ENCODE measurements around the gene SLC35D3.
"Not testable (repeated sequence)": the region's sequence is repeated elsewhere in the genome, so short reads cannot be mapped to it uniquely, and the experiment has no call there.

Gene SLC35D3

DNA sequence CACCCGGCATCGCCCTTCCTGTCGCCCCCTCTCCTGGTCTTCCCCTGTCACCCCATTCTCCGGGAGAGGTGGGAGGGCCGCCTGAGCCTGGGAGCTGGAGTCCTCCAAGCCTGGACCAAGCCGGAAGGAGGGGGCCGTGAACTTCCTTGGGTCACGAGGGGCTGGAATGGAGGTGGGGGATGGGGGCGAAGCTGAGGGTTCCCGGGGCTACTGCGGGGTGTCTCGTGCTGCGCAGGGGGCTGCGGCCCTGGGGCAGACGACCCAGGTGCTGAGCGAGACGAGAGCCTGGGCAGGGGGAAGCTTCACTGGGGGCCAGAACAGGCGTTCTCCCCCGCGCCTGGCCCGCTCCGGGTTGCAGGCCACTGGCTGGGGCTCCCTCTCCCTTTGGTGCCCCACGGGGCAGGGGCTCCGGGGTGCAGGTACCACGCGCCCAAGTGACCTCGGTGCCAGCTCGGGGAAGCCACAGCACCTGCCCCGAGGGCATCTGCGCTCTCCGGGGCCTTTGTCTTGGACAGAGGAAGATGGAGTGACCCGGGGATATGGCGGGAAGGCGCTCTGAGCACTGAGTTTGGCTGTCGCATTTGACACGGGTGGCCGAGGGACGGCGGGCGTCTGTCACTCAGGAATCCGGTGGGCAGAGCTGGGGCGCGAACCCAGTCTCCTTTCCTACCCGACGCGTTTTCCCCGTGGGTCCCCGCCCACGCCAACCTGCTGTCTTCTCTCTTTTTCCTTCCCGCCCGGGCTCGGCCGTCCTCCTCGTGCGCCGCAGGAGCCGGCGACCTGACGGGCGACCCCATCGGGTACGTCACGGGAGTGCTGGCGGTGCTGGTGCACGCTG, 1.2 kb downstream of the SLC35D3 start:
- peak; percentile 49 for DNase-seq (ENCODE audit: low spot score)

DNA sequence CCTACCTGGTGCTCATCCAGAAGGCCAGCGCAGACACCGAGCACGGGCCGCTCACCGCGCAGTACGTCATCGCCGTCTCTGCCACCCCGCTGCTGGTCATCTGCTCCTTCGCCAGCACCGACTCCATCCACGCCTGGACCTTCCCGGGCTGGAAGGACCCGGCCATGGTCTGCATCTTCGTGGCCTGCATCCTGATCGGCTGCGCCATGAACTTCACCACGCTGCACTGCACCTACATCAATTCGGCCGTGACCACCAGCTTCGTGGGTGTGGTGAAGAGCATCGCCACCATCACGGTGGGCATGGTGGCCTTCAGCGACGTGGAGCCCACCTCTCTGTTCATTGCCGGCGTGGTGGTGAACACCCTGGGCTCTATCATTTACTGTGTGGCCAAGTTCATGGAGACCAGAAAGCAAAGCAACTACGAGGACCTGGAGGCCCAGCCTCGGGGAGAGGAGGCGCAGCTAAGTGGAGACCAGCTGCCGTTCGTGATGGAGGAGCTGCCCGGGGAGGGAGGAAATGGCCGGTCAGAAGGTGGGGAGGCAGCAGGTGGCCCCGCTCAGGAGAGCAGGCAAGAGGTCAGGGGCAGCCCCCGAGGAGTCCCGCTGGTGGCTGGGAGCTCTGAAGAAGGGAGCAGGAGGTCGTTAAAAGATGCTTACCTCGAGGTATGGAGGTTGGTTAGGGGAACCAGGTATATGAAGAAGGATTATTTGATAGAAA, 2.0 kb downstream of the SLC35D3 start:
- no peak for DNase-seq (ENCODE audit: low spot score)

DNA sequence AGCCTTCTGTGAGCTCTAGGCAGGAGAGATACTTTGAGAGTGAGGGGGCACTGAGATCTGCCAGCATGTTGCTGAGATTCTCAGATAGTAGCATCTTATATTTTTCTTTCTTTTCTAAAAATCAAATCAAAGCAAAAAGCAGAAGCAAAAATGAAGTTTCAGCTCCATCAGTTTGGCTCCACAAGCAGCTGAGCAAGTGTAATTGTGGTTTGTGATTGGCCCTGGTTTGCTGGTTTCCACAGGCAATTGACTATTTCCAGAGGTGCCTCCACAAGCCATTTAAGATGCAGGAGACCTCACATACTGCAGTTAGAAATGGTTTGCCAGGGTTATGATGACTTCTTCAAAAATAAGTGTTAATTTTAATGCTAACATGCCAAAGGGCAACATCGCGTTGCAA, 4.3 kb downstream of the SLC35D3 start:
- DNase-seq (ENCODE audit: low spot score): no peak

DNA sequence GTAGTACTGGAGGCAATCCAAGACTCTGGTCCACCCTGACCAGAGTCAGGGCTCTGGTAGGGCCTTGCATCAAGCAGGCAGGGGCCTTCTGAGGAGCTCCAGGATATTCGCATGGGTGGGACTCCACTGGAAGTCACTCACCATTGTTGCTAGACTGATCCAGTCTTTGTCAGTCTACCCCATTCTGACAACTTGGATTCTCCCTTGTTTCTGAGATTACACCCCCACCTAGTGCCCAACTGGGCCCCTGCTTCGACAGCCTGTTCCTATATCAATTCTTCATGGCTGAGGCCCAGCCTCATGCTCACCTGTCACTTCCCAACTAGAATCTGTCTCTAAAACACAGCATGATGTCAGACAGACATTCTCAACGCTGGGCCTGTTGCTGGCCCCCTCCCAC, 5.2 kb downstream of the SLC35D3 start:
- peak; percentile 51 for DNase-seq (ENCODE audit: low spot score)

DNA sequence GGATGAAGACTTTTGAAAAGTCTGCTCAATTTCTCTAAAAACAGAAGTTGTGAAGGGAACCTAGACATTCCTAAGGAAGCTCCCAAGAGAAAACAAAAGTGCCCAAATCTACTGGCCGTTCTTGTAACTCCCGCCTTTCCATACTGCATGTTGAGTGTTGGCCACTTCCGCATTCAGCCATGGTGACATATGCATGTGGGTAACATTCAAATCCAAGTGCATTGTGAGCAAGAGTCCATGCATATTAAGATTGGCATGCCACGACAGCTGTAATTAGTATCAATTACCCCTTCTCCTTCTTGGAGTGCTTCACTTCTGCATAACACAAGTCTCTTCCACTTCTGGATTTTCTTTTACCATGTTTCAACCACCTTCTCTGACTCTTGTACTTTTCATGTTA, 8.4 kb downstream of the SLC35D3 start:
- no peak for DNase-seq (ENCODE audit: low spot score)

DNA sequence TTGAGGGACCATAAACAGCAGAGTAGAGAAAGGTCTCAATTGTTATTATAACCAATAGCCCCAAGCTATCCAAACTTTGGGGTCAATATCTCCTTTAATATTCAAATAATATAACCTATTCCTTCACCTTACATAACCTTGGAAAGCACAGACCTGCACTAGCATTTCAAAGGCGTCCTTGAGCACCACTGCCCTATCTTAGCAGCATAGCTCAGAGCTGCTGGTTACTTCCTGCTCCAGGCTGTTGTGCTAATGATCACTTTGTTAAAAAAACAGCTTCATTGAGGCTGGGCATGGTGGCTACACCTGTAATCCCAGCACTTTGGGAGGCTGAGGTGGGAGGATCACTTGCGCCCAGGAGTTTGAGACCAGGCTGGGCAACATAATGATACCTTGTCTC, 10.5 kb downstream of the SLC35D3 start:
- DNase-seq (ENCODE audit: low spot score): no peak

GRCh38 chr6:136945072-136945471, 23.0 kb downstream of the SLC35D3 start:
- DNase-seq (ENCODE audit: low spot score): no peak

DNA sequence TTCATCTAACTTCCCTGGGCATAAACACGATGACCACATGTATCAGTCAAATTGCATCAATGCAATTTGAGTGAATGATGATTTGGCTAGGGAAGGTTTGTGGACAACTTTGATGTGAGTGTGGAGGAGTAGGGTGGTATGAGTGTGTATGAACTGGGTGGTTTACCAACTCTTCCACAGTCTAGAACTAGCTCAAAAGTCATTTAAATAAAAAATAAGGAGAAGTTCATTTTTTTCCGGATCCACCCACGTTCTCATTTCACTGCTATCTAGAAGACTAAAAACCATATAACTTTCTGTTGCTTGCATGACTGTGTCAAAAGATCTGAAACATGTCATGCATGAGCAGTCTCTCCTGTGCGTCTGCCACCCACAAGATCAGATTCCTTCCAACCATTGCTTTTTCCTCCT, 23.6 kb downstream of the SLC35D3 start:
- no peak for DNase-seq (ENCODE audit: low spot score)

- peak; percentile 54 for DNase-seq (ENCODE audit: low spot score)
These were observed 24.9 kb downstream of the SLC35D3 start for GRCh38 chr6:136947037-136947436.

DNA sequence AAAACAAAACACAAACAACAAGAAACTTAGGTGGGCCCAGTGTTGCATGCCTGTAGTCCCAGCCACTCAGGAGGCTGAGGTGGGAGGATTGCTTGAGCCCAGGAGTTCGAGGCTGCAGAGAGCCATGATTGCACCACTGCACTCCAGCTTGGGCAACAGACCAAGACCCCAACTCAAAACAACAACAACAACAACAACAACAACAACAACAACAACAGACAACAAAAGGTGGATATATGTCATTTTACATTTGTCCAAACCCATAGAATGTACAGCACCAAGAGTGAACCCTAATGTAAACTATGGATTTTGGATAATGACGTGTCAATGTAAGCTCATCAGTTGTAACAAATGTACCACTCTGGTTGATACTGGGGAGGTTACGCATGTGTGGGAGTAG, 27.9 kb downstream of the SLC35D3 start:
- not testable (repeated sequence) for DNase-seq (ENCODE audit: low spot score)

DNA sequence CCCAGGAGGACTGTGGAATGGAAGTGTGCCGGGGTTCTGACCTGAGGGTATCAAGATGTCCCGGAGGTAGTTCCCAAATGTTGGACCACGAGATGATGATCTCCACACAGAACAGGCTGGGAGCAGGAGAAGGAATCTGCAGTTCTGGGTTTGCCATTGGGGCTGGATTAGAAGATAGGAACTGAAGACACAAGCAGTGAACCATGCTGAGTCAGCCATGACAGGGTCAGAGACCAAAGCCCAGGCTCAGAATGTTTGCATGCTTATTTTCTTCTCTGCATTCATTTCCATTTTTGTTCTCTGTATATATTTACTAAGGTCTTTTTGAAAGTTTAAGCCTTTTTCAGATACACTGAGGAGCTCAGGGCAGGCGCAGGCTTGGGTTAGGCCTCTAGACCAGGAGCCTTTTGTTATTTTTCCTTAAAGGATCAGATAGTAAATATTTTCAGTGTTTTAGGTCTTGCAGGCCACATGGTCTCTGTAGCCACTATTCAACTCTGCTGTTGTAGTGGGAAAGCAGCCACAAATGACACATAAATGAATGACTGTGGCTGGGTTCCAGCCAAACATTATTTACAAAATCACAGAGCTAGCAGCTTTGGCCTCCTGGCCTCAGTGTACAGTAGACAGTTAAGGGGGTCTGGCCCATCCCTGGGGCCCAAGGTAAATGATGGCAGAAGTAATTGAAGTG, 28.5 kb downstream of the SLC35D3 start:
- no peak for DNase-seq (ENCODE audit: low spot score)

DNA sequence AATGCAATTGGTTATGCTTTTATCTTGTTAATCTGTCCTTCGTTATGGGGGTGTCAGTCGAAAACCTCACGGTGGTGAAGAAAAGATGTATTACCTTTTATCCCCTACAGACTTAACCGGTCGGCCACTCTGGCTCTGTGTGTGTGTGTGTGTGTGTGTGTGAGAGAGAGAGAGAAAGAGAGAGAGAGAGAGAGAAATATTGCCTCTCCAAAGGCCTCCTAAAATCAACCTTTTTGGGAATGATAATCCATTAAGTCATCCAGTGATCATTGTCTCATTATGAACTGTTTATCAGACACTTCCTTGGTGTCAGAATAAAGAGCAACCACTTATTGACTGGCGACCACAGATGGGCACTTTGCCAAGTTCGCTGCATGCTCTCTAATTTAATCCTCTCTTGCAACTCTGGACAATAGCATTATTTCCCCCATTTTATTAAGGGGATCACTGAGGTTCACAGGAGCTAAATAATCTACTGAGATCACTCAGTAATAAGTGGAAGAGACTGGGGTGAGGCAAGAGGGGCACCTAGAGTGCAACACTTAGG, 30.7 kb downstream of the SLC35D3 start:
- DNase-seq (ENCODE audit: low spot score): no peak

- no peak for DNase-seq (ENCODE audit: low spot score)
These were observed 33.0 kb downstream of the SLC35D3 start for GRCh38 chr6:136955123-136955522.

GRCh38 chr6:136956590-136957544, 34.8 kb downstream of the SLC35D3 start:
- peak; percentile 57 for DNase-seq (ENCODE audit: low spot score)

DNA sequence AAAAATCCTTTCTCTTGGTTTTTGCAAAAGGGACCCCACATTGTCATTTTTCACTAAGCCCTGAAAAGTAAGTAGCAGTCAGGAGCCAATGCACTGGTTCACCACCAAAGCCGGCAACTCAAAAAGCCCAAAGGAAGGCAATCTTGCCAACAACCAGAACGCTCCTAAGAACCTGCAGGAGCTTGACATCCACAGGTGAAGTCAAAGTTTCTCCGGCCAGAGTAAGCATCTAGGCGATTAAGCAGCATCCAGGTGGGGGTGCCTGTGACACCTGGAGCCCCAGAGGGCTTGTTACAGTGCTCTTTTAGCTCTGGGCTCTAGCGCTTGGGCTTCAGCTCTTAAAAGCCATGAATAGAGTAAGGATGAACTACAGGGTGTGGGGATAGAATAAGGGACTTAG, 36.1 kb downstream of the SLC35D3 start:
- DNase-seq (ENCODE audit: low spot score): no peak

- no peak for DNase-seq (ENCODE audit: low spot score)
These were observed 37.4 kb downstream of the SLC35D3 start for GRCh38 chr6:136959471-136959891.

DNA sequence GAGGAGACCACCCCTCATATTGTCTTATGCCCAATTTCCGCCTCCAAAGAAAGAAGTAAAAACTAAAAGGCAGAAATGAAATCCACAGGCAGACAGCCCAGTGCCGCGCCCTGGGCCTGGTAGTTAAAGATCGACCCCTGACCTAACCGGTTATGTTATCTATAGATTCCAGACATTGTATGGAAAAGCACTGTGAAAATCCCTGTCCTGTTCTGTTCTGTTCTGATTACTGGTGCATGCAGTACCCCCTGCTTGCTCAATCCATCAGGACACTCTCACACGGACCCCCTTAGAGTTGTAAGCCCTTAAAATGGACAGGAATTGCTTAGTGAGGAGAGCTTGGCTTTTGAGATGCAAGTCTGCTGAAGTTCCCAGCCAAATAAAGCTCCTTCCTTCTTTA, 37.8 kb downstream of the SLC35D3 start:
- not testable (repeated sequence) for DNase-seq (ENCODE audit: low spot score)

GRCh38 chr6:136960781-136961180, 38.7 kb downstream of the SLC35D3 start:
- no peak for DNase-seq (ENCODE audit: low spot score)

DNA sequence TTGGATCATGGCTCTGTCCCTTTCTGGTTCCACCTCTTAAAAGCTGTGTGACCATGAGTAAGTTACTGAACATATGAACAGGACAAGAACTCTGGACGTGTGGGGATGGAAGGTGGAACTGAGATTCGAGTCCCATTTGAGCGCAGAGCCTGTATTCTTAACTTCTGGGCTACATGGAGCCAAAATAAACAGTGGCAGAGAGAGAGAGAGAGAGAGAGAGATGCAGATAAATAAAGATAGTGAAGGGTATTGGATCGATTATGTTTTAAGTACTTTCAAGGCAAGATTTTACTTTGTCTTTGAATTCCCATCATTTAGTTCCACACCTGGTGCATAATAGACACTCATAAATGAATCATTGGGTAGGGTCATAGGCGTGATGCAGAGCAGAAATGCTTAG, 39.7 kb downstream of the SLC35D3 start:
- no peak for DNase-seq (ENCODE audit: low spot score)

DNA sequence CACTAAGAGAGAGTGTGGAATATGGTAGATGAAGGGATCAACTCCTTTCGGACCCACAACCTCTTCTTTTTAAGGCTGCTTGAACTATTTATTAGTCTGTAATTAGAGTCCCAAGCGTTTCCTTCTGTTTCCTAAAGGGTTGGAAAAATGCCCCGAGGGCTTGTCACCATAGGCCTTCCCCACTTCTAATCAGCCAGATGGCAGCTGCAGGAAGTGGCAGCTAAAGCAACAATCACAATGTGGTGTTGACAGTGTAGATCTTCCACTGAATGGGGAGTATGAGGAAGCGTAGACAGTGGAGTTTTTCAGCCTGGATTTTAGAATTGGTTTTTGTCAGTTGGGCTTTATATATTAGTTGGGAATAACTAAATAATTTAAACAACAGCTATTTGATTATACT, 40.6 kb downstream of the SLC35D3 start:
- no peak for DNase-seq (ENCODE audit: low spot score)

- DNase-seq (ENCODE audit: low spot score): no peak
These were observed 41.2 kb downstream of the SLC35D3 start for GRCh38 chr6:136963259-136963658.
